ENCODE measurements around the gene TRIO.

GRCh38 chr5:14110680-14111079 lies 32.5 kb upstream of the TRIO start:
- no peak for TF ChIP-seq EP300 (IDR thresholded peaks at IDR 0.05)
- no peak for TF ChIP-seq CTCF (IDR thresholded peaks at IDR 0.05)
- TF ChIP-seq POLR2AphosphoS5 (IDR thresholded peaks at IDR 0.05), result no peak
